Spleen (tissue), 11 donors: Measurements from ENCODE around the gene MASP1. TPM values are rescaled to one million over a fixed set of nuclear protein-coding genes. Genes with fewer than 3 reads are reported as not detected.

Experiments used
- DNase-seq: peaks from one replicate; pipeline ENCODE4 v3.0.0-alpha.2; 2020
- H3K27ac ChIP-seq, 8 donors: fragments of 200-600 bp; sonication (generic) in 7 of 8; 1 replicate in 4 of 8; 2 replicates in 4 of 8; pipeline versions ENCODE4 v1.5.0 to v1.8.0; 2016 to 2021; ENCODE audit warnings: inconsistent platforms in 4 of 8, mild to moderate bottlenecking in 4 of 8, moderate library complexity in 1 of 8
- H3K27me3 ChIP-seq, 7 donors: fragments of 200-600 bp; sonication (generic) in 6 of 7; replicated peaks in 1 of 7; 1 replicate in 4 of 7; 2 replicates in 3 of 7; pipeline versions ENCODE4 v1.5.0 to v1.8.0; 2016 to 2021; ENCODE audit warnings: inconsistent platforms in 3 of 7, mild to moderate bottlenecking in 1 of 7
- H3K36me3 ChIP-seq, 6 donors: fragments of 200-600 bp; sonication (generic) in 5 of 6; 1 replicate in 4 of 6; 2 replicates in 2 of 6; pipeline versions ENCODE4 v1.5.0 to v1.8.0; 2016 to 2021; ENCODE audit warnings: inconsistent platforms in 2 of 6
- H3K4me1 ChIP-seq, 6 donors: fragments of 200-600 bp; sonication (generic) in 5 of 6; 1 replicate in 3 of 6; 2 replicates in 3 of 6; pipeline versions ENCODE4 v1.5.0 to v1.8.0; 2016 to 2021; ENCODE audit warnings: inconsistent platforms in 3 of 6
- H3K4me3 ChIP-seq, 8 donors: fragments of 200-600 bp; sonication (generic) in 7 of 8; 1 replicate in 4 of 8; 2 replicates in 4 of 8; pipeline versions ENCODE4 v1.5.0 to v1.8.0; 2016 to 2021; ENCODE audit warnings: inconsistent platforms in 4 of 8, mild to moderate bottlenecking in 4 of 8, moderate library complexity in 2 of 8
- H3K9me3 ChIP-seq, 8 donors: fragments of 200-600 bp; sonication (generic) in 7 of 8; 1 replicate in 4 of 8; 2 replicates in 4 of 8; pipeline versions ENCODE4 v1.5.0 to v1.8.0; 2016 to 2021; ENCODE audit warnings: inconsistent platforms in 4 of 8
- CTCF ChIP-seq, 11 experiments: fragments of 200-600 bp in 7 of 11; fragments of 450-650 bp in 4 of 11; sonication (generic) in 4 of 11; IDR thresholded peaks in 8 of 11; conservative IDR thresholded peaks in 3 of 11; 1 replicate in 7 of 11; 2 replicates in 4 of 11; pipeline versions ENCODE4 v1.4.0 to v1.8.0; 2016 to 2021; ENCODE audit warnings: antibody characterized with exemption in 11 of 11, inconsistent platforms in 4 of 11, mild to moderate bottlenecking in 1 of 11
- POLR2A ChIP-seq, 3 donors: fragments of 450-650 bp; IDR thresholded peaks; one replicate each; pipeline ENCODE4 v1.5.1; 2017; ENCODE audit warnings: antibody characterized with exemption in 3 of 3, mild to moderate bottlenecking in 1 of 3
- POLR2AphosphoS5 ChIP-seq, 3 donors: sonication (generic); formaldehyde crosslinking; IDR thresholded peaks; one replicate each; pipeline ENCODE4 v1.5.1; 2017; ENCODE audit warnings: antibody characterized with exemption in 3 of 3
- WGBS, 5 donors: extraction: QIAGEN DNeasy Blood & Tissue Kit in 3 of 5; methylation state at CpG; one replicate each; pipeline versions ENCODE4 v1.1.5 to v1.1.7; 2013 to 2018; 5-methylcytosine and 5-hydroxymethylcytosine counted together
- intact Hi-C: fragments of 100-400 bp; cut with DNase I; formaldehyde crosslinking; loops from one replicate; pipeline ENCODE4 v1.15.0; 2023; ENCODE audit warnings: low total_unique reads
- polyA plus RNA-seq, 3 donors: library from polyadenylated mRNA; stranded (reverse); fragments of 200-250 nt; gene quantifications; one replicate each; pipeline ENCODE4 v1.2.1, GENCODE V29; 2013
- total RNA-seq, 7 donors: library from RNA; depleted of rRNA in 3 of 7; stranded (reverse); fragments of >200 nt in 3 of 7; fragmentation: NEBNext Ultra II Directional in 4 of 7; extraction: Animal tissue kit (Norgen Biotek cat#: 25700) in 4 of 7; gene quantifications; one replicate each; pipeline versions ENCODE4 v1.1.0 to v1.2.1, GENCODE V29; 2016 to 2021
- donor health status: healthy with polysubstance abuse.
- donor health status: DM: no; HTN: no; CAD: no; lungs with moderate emphysema.
- donor health status: DM: no; HTN: no; CAD: no.
- donor health status: Bipolar disorder and iron deficiency.
- donor health status: healthy.
- donor health status: DM: no; HTN: no; CAD: no.
- donor health status: DM: yes; HTN: yes; CAD: no.

MASP1 gene
- total and polyA plus RNA-seq, 10 donors, result 0.05 to 1.9 (median 0.39) TPM; not detected in 2

GRCh38 chr3:187274315-187274976 is 17.1 kb downstream of the MASP1 start:
- Histone ChIP-seq H3K27me3 (peaks cover 0 to 51% (median 0%) of the 10 kb centered on the region in 7 donors), H3K27ac (no peak overlapping the region), H3K4me3 (no peak overlapping the region), H3K9me3 (peaks cover 0 to 15% (median 4%) of the 10 kb centered on the region in 8 donors), H3K4me1 (no peaks in the 10 kb centered on the region), H3K36me3 (no peaks in the 10 kb centered on the region)
- intact Hi-C loops, result no loop called here
- TF ChIP-seq CTCF (IDR thresholded peaks at IDR 0.05 in 8 of 11, conservative IDR thresholded peaks at IDR 0.05 in 3 of 11) (no peak), POLR2AphosphoS5 (IDR thresholded peaks at IDR 0.05) (no peak), POLR2A (IDR thresholded peaks at IDR 0.05) (no peak)
- WGBS, 5 donors, result 79 to 96% (median 85%) methylated on average over 6 of the region's 6 CpGs
- DNase-seq, result no peak

GRCh38 chr3:187271582-187271981 is 20.0 kb downstream of the MASP1 start:
- Histone ChIP-seq H3K4me1 (no peaks in the 10 kb centered on the region), H3K27ac (no peak overlapping the region), H3K4me3 (no peak overlapping the region), H3K9me3 (peaks cover 0 to 34% (median 13%) of the 10 kb centered on the region in 8 donors), H3K36me3 (no peaks in the 10 kb centered on the region), H3K27me3 (peaks cover 0 to 62% (median 0%) of the 10 kb centered on the region in 7 donors)
- no peak for DNase-seq
- WGBS, 5 donors, result 57 to 83% (median 75%) methylated on average over 2 of the region's 2 CpGs
- intact Hi-C loops, result no loop called here
- no peak for TF ChIP-seq POLR2AphosphoS5 (IDR thresholded peaks at IDR 0.05)
- TF ChIP-seq POLR2A (IDR thresholded peaks at IDR 0.05), result no peak
- TF ChIP-seq CTCF (IDR thresholded peaks at IDR 0.05 in 8 of 11, conservative IDR thresholded peaks at IDR 0.05 in 3 of 11), result no peak

GRCh38 chr3:187269486-187269885 is 22.1 kb downstream of the MASP1 start:
- DNase-seq, result no peak
- H3K27ac ChIP-seq, result no peak overlapping the region
- no peaks in the 10 kb centered on the region for H3K36me3 ChIP-seq
- H3K27me3 ChIP-seq, result peaks cover 0 to 61% (median 0%) of the 10 kb centered on the region in 7 donors
- TF ChIP-seq POLR2A (IDR thresholded peaks at IDR 0.05) (no peak), CTCF (IDR thresholded peaks at IDR 0.05 in 8 of 11, conservative IDR thresholded peaks at IDR 0.05 in 3 of 11) (no peak), POLR2AphosphoS5 (IDR thresholded peaks at IDR 0.05) (no peak)
- peaks cover 0 to 34% (median 13%) of the 10 kb centered on the region in 8 donors for H3K9me3 ChIP-seq
- peaks cover 0 to 14% (median 0%) of the 10 kb centered on the region in 6 donors for H3K4me1 ChIP-seq
- H3K4me3 ChIP-seq, result no peak overlapping the region
- intact Hi-C loops, result no loop called here

DNA sequence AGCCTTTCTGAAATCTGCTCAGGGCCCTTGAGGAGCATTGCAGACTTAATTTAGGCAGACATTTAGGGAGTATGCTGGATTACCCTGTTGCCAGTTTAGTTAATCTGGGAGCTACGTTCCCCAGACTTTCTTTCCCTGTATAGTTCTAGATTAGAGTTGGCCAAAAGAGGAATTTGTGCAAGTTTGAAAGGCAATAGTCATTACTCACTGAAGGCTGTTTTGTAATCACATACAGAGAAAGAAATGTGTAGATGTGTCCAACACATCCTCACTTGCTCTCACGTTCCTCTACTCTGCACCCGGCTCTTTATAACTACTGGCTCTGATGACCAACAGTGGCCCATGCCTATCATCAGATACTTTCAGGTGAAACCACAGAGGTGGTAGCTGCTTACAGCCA is 24.2 kb downstream of the MASP1 start:
- no peak overlapping the region for H3K4me3 ChIP-seq
- intact Hi-C loops, result no loop called here
- WGBS, 5 donors, result 81 to 90% (median 87%) methylated on average over 3 of the region's 3 CpGs

More for the DNA sequence above, 24.2 kb downstream of the MASP1 start:
- Histone ChIP-seq H3K27ac (no peak overlapping the region), H3K27me3 (peaks cover 0 to 70% (median 8%) of the 10 kb centered on the region in 7 donors), H3K4me1 (peaks cover 0 to 24% (median 0%) of the 10 kb centered on the region in 6 donors), H3K36me3 (no peaks in the 10 kb centered on the region), H3K9me3 (peaks cover 0 to 34% (median 13%) of the 10 kb centered on the region in 8 donors)
- TF ChIP-seq POLR2A (IDR thresholded peaks at IDR 0.05), result no peak
- DNase-seq, result no peak
